Cardiac fibroblast (primary cell): ENCODE results near the gene TRIM27.
"Not testable (repeated sequence)": the region's sequence is repeated elsewhere in the genome, so short reads cannot be mapped to it uniquely, and the experiment has no call there.

ENCODE experiments used
- DNase-seq, 2 donors: peaks; one replicate each; pipeline versions ENCODE4 v3.0.0 to v3.0.0-alpha.2; 2010; ENCODE audit warnings: low read depth in 2 of 2
- H3K4me3 ChIP-seq, 2 donors: replicated peaks in 1 of 2; 1 replicate in 1 of 2; 2 replicates in 1 of 2; pipeline ENCODE4 v1.5.1; 2011; ENCODE audit warnings: low read depth in 2 of 2, low read length in 2 of 2, mild to moderate bottlenecking in 2 of 2, moderate library complexity in 1 of 2
- CTCF ChIP-seq: IDR thresholded peaks from one replicate; pipeline ENCODE4 v1.5.1; 2011; ENCODE audit warnings: low read depth, mild to moderate bottlenecking, low read length, inconsistent platforms

TRIM27 gene

GRCh38 chr6:28923318-28924102, at the start of gene TRIM27:
TSS of gene TRIM27 (minus strand) at chr6:28923985. CDS start at chr6:28923632, 353 bp downstream.
- peak; percentile 82 to 87 for DNase-seq
- TF ChIP-seq CTCF = no peak
- peak within 1 kb of the TSS; percentile 99 for H3K4me3 ChIP-seq

- H3K4me3 ChIP-seq, DNase-seq: not testable (repeated sequence)
Observed at GRCh38 chr6:28970056-28970455, 46.3 kb upstream of the TRIM27 start.

GRCh38 chr6:28969129-28969528, 45.3 kb upstream of the TRIM27 start:
- TF ChIP-seq CTCF = peak; percentile 4
- DNase-seq = no peak
- H3K4me3 ChIP-seq = no peak overlapping the region

- DNase-seq = no peak
- no peak overlapping the region for H3K4me3 ChIP-seq
- no peak for TF ChIP-seq CTCF
Observed at GRCh38 chr6:28968476-28968875, 44.7 kb upstream of the TRIM27 start.

- no peak for TF ChIP-seq CTCF
- DNase-seq = no peak
- H3K4me3 ChIP-seq = no peak overlapping the region
Observed at GRCh38 chr6:28965706-28966105, 41.9 kb upstream of the TRIM27 start.

GRCh38 chr6:28960846-28961500, 37.2 kb upstream of the TRIM27 start:
- no peak for DNase-seq
- H3K4me3 ChIP-seq = no peak overlapping the region
- TF ChIP-seq CTCF = no peak

- not testable (repeated sequence) for H3K4me3 ChIP-seq
Observed at GRCh38 chr6:28958561-28959243, 34.9 kb upstream of the TRIM27 start.

GRCh38 chr6:28957795-28958314, 34.1 kb upstream of the TRIM27 start:
- DNase-seq, H3K4me3 ChIP-seq: not testable (repeated sequence)

More at GRCh38 chr6:28958561-28959243, 34.9 kb upstream of the TRIM27 start:
- not testable (repeated sequence) for DNase-seq
